CD4-positive, alpha-beta T cell treated with Interleukin-17A for 4 hours (primary cell): Measurements from ENCODE around the gene TAF6L.
"Not testable (repeated sequence)": the region's sequence is repeated elsewhere in the genome, so short reads cannot be mapped to it uniquely, and the experiment has no call there.

ENCODE experiments used
- DNase-seq: peaks from one replicate; pipeline ENCODE4 v3.0.0-alpha.2; 2020; ENCODE audit warnings: mixed read lengths

The TAF6L gene, protein sequence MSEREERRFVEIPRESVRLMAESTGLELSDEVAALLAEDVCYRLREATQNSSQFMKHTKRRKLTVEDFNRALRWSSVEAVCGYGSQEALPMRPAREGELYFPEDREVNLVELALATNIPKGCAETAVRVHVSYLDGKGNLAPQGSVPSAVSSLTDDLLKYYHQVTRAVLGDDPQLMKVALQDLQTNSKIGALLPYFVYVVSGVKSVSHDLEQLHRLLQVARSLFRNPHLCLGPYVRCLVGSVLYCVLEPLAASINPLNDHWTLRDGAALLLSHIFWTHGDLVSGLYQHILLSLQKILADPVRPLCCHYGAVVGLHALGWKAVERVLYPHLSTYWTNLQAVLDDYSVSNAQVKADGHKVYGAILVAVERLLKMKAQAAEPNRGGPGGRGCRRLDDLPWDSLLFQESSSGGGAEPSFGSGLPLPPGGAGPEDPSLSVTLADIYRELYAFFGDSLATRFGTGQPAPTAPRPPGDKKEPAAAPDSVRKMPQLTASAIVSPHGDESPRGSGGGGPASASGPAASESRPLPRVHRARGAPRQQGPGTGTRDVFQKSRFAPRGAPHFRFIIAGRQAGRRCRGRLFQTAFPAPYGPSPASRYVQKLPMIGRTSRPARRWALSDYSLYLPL

DNA sequence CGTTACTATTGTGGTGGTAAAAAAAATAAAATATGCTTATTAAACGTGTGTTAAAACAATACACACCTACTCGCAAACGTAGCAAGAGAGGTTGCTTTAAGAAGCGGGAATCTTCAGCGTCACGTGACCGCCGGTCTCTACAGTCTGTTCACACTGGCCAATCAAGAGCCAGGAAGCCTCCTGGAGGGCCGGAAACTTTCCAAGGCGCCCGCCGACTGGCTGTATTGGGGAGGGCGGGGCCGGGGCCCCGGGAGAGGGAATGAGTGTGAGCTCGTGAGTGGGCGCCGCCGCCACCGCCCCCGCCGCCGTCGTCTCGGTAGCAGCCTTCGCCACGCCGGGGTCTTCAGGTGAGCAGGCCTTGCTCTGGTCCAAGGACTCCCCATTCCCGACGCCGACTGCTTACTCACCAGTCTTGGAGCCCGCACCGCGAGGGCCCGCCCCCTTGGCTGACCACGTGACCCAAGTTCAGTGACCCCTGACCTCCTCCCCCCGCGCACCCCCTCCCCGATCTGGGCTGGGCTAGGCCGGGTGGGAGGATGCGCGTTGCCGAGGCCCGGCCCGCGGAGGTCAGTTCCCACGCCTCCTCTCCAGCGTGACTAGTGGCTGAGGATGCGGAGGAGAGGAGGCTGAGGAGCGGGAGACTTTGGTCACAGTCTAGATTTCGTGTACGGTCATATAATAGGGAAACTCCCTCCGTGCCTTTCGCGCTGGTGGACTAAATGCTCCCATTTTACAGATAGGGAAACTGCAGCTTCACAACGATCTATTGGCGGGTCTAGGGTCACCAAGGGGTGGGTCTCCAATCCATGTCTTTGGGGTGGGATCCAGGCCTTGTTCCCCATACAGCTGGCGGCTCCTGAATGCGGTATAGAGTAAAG lies at the start of gene TAF6L:
TAF6L (plus strand) TSS at position 253 of the 878 bp plus-strand sequence. CDS start 4,388 bp downstream, outside the sequence.
- peak; percentile 96 for DNase-seq

DNA sequence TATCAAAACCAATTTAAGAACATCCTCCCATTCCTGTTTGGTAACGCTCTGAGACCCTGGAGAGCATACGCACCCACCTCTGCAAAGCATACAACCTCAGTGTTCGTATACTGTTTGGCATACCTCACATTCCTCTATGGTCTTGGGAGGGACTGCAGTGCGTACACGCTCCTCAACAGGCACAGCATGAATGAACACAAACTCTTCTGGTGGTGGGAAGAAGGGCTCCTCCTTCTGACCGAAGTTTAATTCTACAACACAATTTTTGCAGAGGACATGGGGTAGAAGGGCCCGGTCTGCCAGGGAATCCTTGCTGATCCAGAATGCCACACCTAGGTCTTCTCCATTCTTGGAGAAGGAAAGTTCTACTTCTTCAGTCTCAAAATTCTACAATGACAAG lies 49.2 kb upstream of the TAF6L start:
- no peak for DNase-seq

DNA sequence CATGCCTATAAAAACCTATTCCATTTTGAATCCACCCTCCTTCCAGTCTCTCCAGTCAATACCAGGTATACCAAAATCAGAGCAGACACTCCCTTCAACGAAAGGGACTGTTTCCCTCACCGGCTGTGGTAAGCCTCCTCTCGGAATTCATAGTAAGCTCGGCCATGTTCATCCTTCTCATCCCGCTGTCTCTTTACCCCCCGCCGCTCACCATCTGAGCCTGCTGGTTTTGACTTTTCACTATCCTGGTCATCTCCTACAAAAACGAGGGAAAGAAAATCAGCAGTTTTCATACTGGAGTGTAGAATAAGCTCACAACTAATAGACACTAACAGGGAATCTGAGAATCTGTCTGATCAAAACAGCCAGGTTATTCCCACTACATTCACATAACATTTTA lies 47.0 kb upstream of the TAF6L start:
- no peak for DNase-seq

DNA sequence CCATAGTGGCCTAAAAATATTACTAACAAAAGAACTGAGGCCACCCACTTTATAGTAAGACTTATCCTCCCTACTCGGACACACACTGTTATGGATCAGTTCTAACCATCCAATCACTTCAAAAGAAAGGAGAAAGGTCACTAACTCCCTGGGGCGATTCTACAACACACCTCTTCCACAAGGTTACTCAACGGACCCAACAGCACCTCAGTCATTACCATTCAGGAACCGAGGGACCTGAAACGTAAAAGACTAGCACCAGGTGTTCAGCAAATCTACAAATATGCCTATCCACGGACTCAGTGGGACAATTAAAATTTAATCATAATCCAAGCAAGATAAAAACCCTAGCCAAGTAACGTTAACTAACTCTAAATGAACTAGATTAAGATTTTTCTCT lies 45.5 kb upstream of the TAF6L start:
- DNase-seq = no peak

DNA sequence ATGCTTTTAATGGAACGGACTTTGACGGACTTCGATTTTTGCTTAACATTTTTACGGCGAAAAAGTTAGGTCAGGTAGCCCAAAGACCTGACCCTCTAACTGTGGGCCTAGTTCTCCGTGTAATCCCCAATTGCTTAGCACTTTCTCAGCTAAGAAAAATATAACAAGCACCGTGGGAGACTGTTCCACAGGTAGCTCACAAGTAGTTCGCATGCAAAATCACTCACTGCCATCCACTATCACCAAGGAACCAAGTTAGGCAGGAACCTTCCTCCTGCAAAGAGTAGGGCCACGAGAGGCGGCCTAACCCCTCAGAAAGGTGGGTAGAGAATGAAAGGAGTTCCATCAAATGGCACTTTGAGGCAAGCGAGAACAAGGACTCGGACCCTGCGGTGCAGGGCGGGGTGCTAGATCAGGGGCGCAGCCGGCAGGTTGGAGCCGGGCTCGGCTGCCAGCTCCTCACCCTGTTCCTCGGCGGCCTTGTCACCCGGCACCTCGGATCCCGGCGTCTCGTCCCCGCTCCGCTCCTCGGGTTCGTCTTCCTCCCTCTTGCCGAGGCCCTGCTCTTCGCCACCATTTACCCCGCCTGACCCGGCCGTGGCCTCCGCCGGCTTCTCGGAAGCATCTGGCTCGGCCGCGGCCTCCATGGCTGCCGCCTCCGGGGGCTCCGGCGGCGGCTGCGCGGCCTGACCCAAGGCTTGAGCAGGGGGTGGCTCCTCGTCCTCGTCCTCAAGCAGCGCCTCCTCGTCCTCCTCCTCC lies 44.9 kb upstream of the TAF6L start:
- DNase-seq = no peak

DNA sequence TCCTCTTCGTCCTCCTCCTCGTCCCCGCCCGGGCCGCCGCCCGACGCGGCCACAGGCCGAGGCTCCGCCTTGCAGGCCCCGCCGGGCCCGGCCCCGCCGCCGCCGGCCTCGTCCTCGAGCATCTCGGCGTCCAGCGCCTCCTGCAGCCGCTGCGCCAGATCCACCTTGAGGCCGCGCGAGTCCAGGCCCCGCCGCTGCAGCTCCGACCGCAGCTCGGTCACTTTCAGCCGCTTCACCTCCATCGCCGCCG lies 44.4 kb upstream of the TAF6L start:
- DNase-seq = no peak

DNA sequence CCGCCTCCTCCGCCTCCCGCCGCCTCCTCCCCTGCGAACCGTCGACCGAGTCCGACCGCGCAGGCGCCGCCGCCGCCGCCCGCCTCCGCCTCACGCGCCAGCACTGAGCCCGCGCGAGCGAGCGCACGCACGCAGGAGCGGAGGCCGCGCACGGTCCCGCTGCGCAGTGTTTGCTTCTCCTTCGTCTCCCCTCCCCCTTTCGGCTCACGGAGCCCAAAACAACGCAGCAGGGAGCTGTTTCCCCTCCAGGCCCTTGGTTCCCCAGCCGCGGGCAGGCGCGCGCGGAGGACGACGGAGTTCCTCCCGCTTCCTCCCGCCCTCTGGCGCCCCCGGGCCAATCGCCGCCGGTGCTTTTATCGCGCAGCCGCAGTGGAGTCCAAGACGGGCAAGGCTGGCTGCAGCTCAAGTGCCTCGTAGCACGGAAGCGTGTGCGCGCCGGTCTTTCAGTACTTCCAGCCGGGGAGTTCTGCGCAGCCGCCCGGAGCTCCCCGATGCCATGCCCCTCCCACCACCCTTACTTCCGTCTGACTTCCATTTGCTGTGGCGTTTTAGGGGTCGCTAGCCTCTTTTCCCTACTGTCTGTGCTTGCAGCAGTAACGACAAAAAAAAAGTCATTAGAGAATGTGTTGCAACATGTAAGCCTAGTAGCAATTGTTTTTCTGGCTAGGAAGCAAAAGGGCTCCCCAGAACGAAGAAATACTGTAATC lies 43.9 kb upstream of the TAF6L start, which contains the start of gene HNRNPUL2:
HNRNPUL2 (minus strand) TSS at position 293 of the 707 bp plus-strand sequence. CDS start 301 bp downstream, outside the sequence.
- DNase-seq = peak; percentile 98

DNA sequence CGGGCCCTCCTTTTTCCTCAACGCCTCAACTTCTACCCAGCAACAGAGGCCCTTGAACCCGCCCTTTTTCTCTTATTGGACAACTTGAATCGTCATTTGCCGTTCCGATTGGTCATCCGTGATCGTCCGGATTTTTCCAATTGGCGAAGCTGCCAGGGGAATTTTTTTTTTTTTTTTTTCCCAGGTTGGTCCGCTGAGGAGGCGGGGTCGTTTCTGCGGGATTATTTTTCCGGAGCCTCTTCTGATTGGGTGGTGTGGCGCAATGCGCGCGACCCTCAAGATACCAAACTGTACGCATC lies 43.4 kb upstream of the TAF6L start:
- peak; percentile 86 for DNase-seq

DNA sequence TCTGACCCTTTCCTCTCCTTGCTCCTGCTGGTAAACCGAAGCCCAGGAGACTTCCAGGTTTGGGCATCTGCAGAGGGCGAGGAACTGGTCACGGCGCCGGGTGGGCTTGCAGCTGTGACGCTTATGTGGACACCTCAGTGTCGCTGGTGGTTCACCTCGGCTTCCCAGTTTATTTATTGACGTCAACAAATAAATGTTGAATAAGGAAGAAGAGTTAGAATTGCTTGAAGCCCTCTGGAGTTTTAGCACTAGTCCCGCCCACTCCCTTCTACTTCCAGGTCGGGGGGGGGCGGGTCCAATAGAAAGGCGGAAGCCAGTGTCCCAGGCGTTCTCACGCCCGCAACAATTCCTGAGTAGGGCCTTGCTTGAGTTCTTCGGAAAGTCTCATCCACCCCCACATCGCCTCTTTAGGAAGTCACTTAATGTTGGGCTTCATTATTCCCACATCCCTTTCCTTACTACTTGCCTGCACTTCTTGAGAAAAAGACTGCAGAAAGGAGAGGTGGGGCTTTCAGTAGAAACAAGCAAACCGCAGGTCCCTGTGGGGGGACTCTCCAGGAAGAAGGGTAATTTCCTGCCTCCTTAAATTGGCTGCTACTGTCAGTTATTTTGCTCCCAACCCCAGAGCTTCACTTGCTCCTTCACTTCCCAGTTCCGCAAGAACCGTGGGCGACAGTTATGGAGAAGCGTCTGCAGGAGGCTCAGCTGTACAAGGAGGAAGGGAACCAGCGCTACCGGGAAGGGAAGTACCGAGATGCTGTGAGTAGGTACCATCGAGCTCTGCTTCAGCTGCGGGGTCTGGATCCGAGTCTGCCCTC lies 42.8 kb upstream of the TAF6L start, which contains the start of gene TTC9C:
TTC9C (plus strand) TSS at position 316 of the 818 bp plus-strand sequence; CDS start at position 679, 363 bp downstream.
- peak; percentile 90 for DNase-seq

DNA sequence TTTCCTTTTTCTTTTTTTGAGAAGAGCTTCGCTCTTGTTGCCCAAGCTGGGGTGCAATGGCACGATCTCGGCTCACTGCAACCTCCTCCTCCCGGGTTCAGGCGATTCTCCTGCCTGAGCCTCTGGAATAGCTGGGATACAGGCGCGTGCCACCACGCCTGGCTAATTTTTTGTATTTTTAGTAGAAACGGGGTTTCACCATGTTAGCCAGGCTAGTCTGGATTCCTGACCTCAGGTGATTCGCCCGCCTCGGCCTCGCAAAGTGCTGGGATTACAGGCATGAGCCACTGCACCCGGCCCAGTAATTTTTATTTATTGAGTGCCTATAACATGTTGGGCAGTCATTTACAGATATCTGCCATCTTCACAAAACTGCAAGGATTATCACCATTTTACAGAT lies 41.1 kb upstream of the TAF6L start:
- not testable (repeated sequence) for DNase-seq

DNA sequence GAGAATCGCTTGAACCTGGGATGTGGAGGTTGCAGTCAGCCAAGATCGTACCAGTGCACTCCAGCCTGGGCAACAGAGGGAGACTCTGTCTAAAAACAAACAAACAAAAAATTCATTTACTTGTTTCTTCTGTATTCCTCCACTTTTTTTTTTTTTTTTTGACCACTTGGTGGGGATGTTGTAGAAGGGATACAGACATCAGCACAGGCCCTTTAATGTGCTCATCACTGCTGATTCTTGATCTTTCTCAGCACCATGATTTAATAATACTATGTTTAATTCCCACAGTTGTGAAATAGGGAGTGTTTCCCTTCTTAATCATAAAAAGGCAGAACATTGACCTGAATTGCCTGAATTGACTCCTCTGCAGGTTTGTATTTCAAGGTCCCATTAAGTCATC lies 38.4 kb upstream of the TAF6L start:
- DNase-seq = no peak

DNA sequence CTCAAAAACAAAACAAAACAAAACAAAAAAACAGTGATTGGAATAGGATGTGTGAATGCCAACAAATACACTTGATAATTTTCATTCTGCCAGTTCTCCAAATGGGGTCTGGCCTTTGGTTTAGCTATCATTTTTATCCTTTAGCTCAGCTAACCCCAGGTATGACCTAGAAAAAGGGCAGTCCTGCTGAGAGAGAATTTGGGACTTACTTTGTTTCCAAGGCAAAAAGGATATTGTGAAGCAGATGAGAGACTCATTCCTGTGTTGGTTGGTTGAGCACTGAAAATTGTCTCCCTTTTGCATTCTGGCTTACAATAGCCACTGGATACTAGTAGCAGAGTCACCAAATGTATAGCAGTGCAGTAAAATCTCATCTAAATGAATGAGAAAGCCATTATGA lies 34.0 kb upstream of the TAF6L start:
- DNase-seq = no peak

DNA sequence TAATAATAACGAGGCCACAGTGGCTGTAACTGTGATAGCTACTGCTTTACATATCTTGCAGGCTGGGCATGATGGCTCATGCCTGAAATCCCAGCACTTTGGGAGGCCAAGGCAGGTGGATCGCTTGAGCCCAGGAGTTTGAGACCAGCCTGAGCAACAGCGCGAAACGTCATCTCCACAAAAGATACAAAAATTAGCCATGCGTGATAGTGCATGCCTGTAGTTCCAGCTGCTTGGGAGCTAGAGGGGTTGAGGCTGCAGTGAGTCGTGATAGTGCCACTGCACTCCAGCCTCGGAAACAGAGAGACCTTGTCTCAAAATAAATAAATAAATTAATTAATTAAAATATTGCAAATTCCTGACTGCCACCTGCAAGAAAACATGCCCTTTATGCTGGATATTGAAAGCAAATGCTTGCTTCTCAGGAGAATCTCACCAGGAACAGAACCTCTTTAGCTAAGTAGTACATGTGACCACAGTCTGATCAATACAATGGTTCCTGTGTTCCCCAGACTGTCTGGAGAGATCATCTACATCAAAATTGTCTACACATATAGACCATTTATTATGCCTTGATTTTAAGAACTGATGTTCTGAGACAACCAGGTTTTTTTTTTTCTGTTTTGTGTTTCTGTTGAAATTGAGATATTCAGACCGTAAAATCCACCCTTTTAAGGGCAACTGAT lies 23.6 kb upstream of the TAF6L start:
- no peak for DNase-seq

DNA sequence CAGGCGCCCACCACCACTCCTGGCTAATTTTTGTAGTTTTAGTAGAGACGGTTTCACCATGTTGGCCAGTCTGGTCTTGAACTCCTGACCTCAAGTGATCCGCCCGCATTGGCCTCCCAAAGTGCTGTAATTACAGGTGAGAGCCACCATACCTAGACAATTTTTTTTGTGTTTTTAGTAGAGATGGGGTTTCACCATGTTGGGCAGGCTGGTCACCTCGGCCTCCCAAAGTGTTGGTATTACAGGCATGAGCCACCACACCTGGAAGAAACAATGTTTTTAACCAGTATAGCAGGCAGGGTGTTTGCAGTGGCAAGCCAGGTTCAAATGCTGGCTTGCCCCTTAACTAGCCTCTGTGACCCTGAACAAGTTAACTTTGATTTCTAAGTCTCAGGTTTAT lies 21.3 kb upstream of the TAF6L start:
- not testable (repeated sequence) for DNase-seq

DNA sequence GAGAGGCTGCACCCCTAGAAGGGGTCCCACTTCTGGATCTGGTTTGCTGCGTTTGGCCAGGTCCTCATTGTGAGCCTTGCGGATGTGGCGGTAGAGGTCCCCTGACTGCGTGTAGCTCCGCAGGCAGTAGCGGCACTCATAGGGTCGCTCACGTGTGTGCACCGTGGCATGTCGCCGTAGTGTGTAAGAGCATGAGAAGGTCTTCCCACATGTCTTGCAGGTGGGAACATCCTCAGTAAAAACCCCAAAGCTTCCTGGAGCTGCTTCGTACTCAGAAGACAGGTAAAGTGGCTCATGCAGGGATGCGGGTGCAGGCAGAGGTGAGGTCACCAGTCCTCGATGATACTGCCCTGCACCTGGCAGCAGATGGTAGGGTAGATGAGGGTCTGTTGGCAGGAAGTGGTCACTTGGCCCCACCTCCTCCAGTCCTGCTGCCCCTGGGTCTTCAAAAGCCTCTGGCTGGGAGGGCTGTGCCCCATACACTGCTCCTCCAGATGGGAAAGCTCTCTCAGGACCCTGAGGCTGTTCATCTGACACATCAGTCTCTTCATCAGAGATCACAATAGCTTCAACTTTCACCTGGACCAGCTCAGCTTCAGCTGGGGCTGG lies 18.9 kb upstream of the TAF6L start:
- DNase-seq = no peak

DNA sequence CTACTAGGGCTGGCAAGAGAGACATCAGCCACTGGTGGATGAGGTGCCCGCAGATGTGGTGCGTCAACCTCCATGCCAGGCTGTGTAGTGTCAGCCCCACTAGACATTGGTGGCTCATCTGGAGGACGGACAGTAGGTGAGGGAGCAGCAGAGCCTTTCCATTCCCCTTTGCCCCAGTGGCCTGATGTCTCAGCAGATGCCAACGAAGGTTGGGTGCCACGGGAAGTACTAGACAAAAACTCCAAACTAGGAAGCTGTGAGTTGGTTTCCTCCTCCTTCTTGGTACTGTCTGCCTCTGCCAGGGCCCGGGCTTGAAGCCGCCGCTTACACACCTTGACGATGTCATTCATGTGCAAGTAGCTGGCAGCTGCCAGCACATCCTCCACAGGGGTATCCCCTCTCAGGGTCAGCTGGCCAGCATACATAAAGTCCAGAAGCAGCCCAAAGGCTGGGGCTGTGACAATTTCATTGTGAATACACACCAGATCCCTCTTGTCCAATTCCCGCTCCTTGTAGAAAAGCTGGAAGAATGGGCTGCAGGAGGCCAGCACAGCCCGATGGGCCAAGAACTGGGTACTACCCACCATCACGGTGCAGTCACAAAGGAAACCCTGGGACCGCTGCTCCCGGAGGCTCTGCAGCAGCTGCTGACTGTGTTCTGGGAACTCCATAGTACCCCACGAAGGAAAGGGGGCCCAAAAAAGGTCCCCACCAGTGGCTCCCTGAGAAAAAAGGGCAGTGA lies 18.0 kb upstream of the TAF6L start:
- peak; percentile 19 for DNase-seq

DNA sequence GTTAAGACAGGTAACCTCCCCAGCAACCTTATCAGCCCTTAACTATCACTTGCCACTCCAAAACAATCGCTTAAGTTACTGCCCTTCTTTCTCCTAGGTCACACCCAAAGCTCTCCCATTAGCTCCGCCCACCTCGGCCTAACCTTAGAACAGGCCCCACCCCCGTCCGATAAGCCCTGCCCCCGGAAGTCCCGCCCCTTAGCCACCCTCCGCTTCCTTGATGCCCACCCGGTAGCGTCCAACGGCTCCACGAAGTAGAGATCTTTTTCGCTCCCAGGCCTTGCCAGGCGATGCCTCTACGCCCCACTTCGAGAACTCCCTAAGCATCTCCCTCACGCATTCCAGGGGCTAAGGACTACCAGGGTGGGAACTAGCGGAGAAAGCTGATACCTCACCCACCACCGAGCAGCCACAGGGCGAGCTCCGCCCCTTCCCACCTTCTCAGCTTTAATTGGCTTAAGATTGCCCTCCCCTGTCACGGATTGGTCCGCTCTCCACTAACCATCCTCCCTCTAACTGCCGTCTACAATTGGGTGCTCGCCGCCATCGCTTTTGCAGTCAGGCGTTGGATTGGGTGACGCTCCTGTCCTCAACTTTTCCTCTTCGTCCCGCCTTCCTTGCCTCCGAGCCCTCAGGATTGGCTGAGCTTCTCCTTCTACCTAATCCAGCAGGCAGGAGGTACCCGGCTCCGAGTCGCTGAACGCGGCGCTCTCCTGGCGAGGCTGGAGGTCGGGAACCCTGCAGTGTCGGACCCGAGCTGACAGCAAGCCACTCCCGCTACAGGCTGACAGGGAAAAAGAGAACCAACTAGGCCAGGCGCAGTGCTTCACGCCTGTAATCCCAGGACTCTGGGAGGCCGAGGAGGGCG lies 17.2 kb upstream of the TAF6L start, which contains the start of gene ZBTB3:
ZBTB3 (minus strand) TSS at position 425 of the 868 bp plus-strand sequence. CDS start 496 bp downstream, outside the sequence.
- DNase-seq = peak; percentile 98

DNA sequence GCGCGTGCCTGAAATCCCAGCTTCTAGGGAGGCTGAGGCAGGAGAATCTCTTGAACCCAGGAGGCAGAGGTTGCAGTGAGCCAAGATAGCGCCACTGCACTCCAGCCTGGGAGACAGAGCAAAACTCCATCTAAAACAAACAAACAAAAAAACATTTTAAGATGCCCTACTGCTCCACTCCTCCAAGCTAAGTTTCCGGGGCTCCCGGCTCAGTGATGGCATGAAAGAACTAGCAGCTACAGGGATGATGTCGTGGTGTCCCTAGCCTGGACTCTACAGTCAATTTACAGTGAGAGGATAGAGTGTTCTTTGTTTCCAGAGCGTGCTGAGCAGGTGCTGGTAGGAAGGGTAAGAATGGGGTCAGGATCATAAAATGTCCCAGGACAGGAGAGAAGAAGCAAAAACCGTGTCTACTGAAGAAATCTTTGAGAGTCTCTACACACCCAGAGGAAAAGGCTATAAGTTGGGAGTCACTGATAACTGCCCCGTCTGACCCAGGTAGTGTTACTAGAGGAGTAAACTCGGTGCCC lies 16.0 kb upstream of the TAF6L start:
- no peak for DNase-seq
